ENCODE results near the gene TLR10. TPM values are rescaled to one million over a fixed set of nuclear protein-coding genes. Genes with fewer than 3 reads are reported as not detected.

The TLR10 gene
- total and polyA plus RNA-seq, 2 experiments from 2014 or later = 0.14 TPM; not detected in 1

DNA sequence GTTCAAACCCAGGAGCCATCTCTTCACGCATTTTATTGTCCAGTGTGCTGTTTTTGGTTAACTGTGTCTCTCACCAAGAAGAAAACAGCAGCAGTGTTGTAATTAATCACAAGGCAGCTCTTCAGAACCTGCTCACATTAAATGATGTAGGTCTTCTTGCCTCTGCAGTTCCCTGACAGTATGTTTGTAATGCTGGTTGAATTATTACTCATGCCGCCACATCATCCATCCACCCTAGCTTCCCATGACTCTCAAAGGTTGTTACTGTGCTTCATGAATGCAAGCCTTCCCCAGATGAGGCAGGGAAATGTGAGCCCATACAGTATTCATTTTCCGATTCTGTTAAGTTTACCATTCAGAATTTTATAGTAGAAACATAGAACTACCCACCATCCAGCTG lies 17.4 kb downstream of the TLR10 start (continued):
- TF ChIP-seq STAT1 (IDR thresholded peaks at IDR 0.05; ENCODE audit: unreplicated experiment) = no peak
- TF ChIP-seq ZNF114 (CRISPR knock-in tag; IDR thresholded peaks at IDR 0.05) = no peak
- no peak for TF ChIP-seq CREB1 (CRISPR knock-in tag; IDR thresholded peaks at IDR 0.05; ENCODE audit: low read depth)
- TF ChIP-seq, protein P1, sequence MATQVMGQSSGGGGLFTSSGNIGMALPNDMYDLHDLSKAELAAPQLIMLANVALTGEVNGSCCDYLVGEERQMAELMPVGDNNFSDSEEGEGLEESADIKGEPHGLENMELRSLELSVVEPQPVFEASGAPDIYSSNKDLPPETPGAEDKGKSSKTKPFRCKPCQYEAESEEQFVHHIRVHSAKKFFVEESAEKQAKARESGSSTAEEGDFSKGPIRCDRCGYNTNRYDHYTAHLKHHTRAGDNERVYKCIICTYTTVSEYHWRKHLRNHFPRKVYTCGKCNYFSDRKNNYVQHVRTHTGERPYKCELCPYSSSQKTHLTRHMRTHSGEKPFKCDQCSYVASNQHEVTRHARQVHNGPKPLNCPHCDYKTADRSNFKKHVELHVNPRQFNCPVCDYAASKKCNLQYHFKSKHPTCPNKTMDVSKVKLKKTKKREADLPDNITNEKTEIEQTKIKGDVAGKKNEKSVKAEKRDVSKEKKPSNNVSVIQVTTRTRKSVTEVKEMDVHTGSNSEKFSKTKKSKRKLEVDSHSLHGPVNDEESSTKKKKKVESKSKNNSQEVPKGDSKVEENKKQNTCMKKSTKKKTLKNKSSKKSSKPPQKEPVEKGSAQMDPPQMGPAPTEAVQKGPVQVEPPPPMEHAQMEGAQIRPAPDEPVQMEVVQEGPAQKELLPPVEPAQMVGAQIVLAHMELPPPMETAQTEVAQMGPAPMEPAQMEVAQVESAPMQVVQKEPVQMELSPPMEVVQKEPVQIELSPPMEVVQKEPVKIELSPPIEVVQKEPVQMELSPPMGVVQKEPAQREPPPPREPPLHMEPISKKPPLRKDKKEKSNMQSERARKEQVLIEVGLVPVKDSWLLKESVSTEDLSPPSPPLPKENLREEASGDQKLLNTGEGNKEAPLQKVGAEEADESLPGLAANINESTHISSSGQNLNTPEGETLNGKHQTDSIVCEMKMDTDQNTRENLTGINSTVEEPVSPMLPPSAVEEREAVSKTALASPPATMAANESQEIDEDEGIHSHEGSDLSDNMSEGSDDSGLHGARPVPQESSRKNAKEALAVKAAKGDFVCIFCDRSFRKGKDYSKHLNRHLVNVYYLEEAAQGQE (IDR thresholded peaks at IDR 0.05; ENCODE audit: unreplicated experiment) = no peak
- TF ChIP-seq JUNB (IDR thresholded peaks at IDR 0.05; ENCODE audit: unreplicated experiment) = no peak

GRCh38 chr4:38764277-38764676 lies 18.5 kb downstream of the TLR10 start:
- no peaks in the 10 kb centered on the region for H3K9me3 Mint-ChIP-seq
- no peaks in the 10 kb centered on the region for H3K27me3 ChIP-seq (ENCODE audit: insufficient read depth)
- no peak overlapping the region for H3K4me3 Mint-ChIP-seq
- H3K27ac Mint-ChIP-seq = no peak overlapping the region
- H3K36me3 ChIP-seq (ENCODE audit: insufficient read depth) = no peaks in the 10 kb centered on the region
- H3K4me2 ChIP-seq = no peak overlapping the region
- H3K27ac ChIP-seq (ENCODE audit: low read depth) = no peak overlapping the region
- no peak overlapping the region for H2AFZ ChIP-seq
- no peaks in the 10 kb centered on the region for H4K20me1 ChIP-seq (replicated peaks; ENCODE audit: insufficient read depth)
- no peaks in the 10 kb centered on the region for H3K9me2 ChIP-seq (ENCODE audit: insufficient read depth)
- TF ChIP-seq ZNF331 (CRISPR knock-in tag; IDR thresholded peaks at IDR 0.05; ENCODE audit: low read depth) = no peak
- TF ChIP-seq STAT1 (IDR thresholded peaks at IDR 0.05; ENCODE audit: unreplicated experiment) = no peak
- no peak for TF ChIP-seq ZNF462 (CRISPR knock-in tag; IDR thresholded peaks at IDR 0.05)
- ATAC-seq = no peak
- no peak for DNase-seq (ENCODE audit: low spot score)
- no peaks in the 10 kb centered on the region for H3F3A ChIP-seq (replicated peaks; ENCODE audit: low read depth)
- peaks cover 5% of the 10 kb centered on the region; the same call in 1 of the 3 replicates for H3K4me1 Mint-ChIP-seq
- no peaks in the 10 kb centered on the region; the same call in 2 of the 3 replicates for H3K36me3 Mint-ChIP-seq (ENCODE audit: low read depth)
- no peak overlapping the region for H3K4me3 ChIP-seq
- H3K4me1 ChIP-seq (ENCODE audit: insufficient read depth) = no peaks in the 10 kb centered on the region
- no peaks in the 10 kb centered on the region for H3K79me2 ChIP-seq (replicated peaks; ENCODE audit: insufficient read depth)
- peaks cover 4% of the 10 kb centered on the region for H3K27me3 Mint-ChIP-seq (ENCODE audit: insufficient read depth, low read depth, poor library complexity)
